Right lung (tissue), 5 donors: ENCODE results near the gene ECM2. TPM values are rescaled to one million over a fixed set of nuclear protein-coding genes. Genes with fewer than 3 reads are reported as not detected.

ENCODE experiments used
- DNase-seq, 2 donors: peaks; one replicate each; pipeline ENCODE4 v3.0.0-alpha.2; 2013
- polyA plus RNA-seq, 5 donors: library from polyadenylated mRNA; unstranded; fragments of 120-200 nt; gene quantifications; one replicate each; pipeline versions ENCODE4 v1.2.1 to v1.2.3, GENCODE V29; 2013; ENCODE audit warnings: inconsistent platforms in 1 of 5, low replicate concordance in 1 of 5; ENCODE audit not compliant: insufficient read length in 5 of 5, insufficient read depth in 1 of 5

The ECM2 gene
- polyA plus RNA-seq, 5 donors, result 35.4 to 62.1 (median 47.5) TPM

DNA sequence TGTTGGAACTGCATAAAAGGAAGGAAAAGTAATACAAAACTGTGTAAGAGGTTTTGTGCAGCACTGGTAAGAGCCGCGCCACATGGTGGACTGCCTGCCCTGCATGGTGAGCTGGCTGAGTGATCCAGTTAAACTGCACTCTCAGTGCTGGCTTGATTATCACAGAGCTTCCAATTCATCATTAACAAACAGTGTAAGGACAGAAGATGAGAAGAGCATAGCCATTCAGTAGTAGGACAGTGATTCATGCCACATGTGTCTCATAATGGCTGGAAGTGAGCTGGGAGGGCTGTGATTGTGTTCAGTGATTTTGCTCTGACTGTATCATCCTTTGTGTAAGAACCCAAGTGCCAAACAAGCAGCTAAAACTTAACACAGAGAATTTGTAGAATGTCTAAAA, 67.6 kb downstream of the ECM2 start:
- DNase-seq, result no peak

DNA sequence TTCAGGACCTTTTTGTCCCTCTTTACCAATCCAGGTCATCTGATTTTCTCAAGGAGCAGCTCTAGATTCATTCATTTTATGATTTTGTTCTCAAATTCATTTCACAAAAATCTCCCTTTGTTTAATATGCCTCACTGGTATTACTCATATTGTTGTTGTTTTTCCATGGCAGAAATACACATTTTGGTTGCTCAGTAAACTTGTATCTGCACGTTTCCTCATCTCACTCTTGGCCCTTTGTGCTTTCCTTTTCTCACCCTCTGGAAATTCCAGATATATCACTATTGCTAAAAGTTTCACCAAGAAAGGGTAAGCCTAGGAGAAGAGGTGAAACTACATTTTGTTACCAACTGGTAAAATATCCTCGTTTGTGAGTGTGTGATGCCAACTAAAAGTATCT, 68.3 kb downstream of the ECM2 start:
- no peak for DNase-seq

DNA sequence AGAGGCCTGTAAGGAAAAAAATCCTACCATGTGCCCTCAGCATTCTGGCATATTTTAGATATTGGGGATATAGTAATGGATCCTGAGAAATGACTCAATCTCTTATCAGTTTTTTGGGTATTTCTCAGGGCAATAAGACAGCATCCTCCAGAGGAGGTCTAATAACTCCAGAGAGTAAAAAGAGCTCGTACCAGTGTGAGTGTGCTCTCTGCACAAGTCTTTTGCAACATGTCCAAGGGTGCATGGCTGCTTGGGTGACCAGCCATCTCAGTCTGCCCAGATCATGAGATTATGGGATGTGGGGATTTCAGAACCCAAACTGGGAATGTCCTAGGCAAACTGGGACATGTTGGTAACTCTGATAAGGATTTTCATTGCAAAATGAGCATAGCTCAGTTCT, 68.7 kb downstream of the ECM2 start:
- no peak for DNase-seq

DNA sequence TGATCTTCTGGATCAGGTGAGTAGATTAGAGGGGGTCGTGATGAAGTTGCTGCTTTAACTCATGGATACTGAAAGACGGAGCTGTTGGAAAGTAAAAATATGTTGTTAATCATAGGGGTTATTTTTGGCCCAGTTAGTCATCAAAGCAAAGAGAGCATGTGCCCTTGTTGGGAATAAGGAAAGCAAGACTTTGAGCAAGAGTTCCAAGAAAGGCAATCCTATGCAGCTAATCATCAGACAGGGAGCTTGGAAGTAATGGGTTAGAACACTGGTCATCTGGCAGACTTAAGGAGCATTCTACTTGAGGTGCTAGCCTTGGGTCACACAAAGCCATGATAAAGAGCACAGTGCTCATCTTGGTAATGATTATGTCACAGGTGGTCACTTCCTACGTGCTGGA, 71.8 kb downstream of the ECM2 start:
- DNase-seq, result no peak

DNA sequence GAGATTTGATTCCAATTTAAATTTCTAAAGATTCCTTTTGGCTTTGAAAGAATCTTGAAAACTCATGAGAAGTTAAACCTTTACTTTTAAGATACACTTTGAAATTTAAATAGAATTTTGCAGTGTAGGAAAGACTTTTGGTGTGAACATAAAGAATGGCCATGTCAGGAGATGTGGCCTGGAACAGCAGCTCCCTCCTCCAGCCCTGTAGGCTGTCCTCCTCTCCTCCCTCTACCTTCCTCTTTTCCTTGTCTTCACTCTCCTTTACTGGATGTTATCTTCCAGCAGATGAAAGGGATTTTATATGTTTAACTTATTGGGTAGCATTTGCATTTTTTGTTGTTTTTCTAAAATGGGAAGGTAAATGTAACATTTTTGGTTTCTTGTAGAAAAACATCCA, 72.4 kb downstream of the ECM2 start:
- DNase-seq, result no peak

DNA sequence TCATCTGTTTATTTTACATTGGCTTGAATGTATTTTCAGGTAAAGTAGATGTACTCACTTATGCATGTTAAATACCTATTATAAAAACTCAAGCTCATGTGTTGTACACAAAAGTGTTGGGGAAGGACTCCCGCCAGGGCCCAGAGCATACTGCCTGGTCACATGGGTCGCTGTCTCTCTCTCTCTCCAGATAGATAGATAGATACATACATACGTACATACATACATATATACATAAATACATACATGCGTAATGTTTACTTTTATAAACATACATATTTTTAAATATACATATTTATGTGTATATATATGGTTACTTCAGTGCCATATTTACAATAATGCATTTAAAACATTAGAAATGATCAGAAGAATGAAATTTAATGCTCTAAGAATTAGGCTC, 78.2 kb downstream of the ECM2 start:
- no peak for DNase-seq

DNA sequence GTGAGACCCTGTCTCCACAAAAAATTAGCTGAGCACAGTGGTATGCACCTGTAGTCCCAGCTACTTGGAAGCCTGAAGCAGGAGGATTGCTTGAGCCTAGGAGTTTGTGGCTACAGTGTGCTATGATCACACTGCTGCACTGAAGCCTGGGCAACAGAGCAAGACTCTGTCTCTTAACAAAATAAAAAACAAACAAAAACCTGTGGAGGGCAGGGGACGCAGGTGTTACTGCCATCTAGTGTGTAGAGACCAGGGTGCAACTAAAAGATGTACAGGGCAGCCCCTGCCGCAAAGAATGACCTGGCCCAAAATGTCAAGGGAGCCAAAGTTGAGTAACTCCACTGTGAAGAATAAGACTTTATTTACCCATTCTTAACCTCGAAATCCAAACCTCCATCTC, 80.6 kb downstream of the ECM2 start:
- no peak for DNase-seq

DNA sequence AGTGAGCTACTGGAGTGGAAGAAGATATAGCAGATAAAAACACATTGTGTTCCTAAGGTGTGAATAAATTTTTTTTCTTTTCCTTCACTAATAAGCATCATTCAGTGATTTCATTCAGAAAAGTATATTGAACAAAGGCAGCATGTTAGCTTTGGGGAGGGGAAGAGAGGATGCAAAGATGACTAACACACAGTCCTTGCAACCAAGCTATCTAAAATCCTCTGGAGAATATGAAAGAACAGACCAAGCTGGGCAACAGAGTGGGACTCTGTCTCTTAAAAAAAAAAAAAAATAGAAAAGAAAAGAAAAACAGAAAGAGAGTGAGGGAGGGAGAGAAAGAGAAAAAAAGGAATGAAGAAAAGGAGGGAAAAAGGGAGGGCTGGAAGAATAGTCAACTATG, 89.3 kb downstream of the ECM2 start:
- DNase-seq, result no peak

Other genes with a start within 250 kb of the ECM2 start
- gene IARS1, start 242.3 kb downstream of the ECM2 start, polyA plus RNA-seq, result 10 to 100 TPM; 71.8 to 92.2 (median 85.6) TPM
- 10 to 100 TPM; 40.5 to 61.8 (median 57.9) TPM for gene NOL8, start 210.6 kb downstream of the ECM2 start, polyA plus RNA-seq
- 1 to 10 TPM; 3.5 to 7.0 (median 5.9) TPM for gene CENPP, start 210.0 kb downstream of the ECM2 start, polyA plus RNA-seq
- 100 to 1,000 TPM; 136 to 201 (median 147) TPM for gene OGN, start 131.4 kb downstream of the ECM2 start, polyA plus RNA-seq
- gene OMD, start 111.5 kb downstream of the ECM2 start, polyA plus RNA-seq, result 1 to 10 TPM in 4 of 5 donors, under 1 TPM in 1; 0.85 to 1.4 (median 1.2) TPM
- gene ASPN, start 53.5 kb downstream of the ECM2 start, polyA plus RNA-seq, result 10 to 100 TPM in 1 of 5 donors, 1 to 10 TPM in 4; 5.8 to 13.9 (median 7.4) TPM
- gene IPPK, start 134.1 kb upstream of the ECM2 start, polyA plus RNA-seq, result 10 to 100 TPM in 2 of 5 donors, 1 to 10 TPM in 3; 8.8 to 10.8 (median 9.5) TPM
- gene BICD2, start 228.8 kb upstream of the ECM2 start, polyA plus RNA-seq, result 10 to 100 TPM; 23.2 to 27.0 (median 25.4) TPM